ENCODE measurements around the gene HSPG2.
A peak's percentile ranks its signal among the peaks of the same experiment; 100 is the strongest.

Gene HSPG2

DNA sequence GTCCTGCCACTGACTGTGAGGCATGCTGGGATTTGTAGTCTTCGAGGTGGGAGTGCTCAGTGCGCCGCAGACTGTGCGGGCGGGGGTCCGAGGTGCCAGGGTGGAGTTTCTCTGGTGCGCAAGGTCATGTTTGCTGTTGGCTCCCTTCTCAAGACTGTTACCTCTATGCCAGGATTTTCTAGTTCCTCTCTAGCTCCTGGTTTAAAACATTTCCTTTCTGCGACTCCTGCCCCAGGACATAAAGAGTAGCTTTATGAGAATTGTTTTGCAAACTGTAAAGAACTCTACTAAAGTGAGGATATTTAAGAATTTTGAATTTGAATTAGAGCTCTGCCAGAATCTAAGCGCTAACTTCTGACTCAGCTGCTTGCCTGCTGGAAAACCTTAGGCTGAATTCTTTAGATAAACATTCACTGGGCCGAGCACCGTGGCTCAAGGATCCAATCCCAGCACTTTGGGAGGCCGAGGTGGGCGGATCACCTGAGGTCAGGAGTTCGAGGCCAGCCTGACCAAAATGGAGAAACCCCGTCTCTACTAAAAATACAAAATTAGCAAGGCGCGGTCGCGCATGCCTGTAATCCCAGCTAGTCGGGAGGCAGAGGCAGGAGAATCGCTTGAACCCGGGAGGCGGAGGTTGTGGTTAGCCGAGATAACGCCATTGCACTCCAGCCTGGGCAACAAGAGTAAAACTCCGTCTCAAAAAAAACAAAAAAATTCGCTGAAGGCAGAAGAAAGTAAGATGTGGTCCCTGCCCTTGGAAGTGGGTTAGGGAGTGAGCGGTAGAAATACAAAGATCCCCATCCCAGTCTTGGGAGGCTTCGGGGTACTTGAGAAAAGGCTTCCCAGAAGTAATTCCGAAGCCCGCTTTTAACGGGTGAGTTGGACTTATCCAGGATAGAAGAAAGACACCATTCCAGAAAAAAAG lies 153.2 kb downstream of the HSPG2 start:
- TF ChIP-seq EP300 (IDR thresholded peaks at IDR 0.05; ENCODE audit: borderline replicate concordance) (no peak), RAD21 (IDR thresholded peaks at IDR 0.05; ENCODE audit: low read depth) (no peak), EGR1 (IDR thresholded peaks at IDR 0.05) (no peak), TCF12 (IDR thresholded peaks at IDR 0.05; ENCODE audit: low read depth) (0 out of 2 replicates have a peak, but pooled peaks have one; percentile 60), TEAD4 (IDR thresholded peaks at IDR 0.05) (0 out of 2 replicates have a peak, but pooled peaks have one; percentile 31), TAF1 (IDR thresholded peaks at IDR 0.05; ENCODE audit: low read depth) (no peak), CREB1 (IDR thresholded peaks at IDR 0.05; ENCODE audit: low read depth) (no peak), NFIC (IDR thresholded peaks at IDR 0.05) (no peak), FOXM1 (IDR thresholded peaks at IDR 0.05; ENCODE audit: borderline replicate concordance, low read depth) (no peak), CEBPB (IDR thresholded peaks at IDR 0.05) (no peak), ZBTB7A (IDR thresholded peaks at IDR 0.05; ENCODE audit: low read depth) (0 out of 2 replicates have a peak, but pooled peaks have one; percentile 61), YY1 (IDR thresholded peaks at IDR 0.05; ENCODE audit: low read depth) (peak; percentile 75)
- TF ChIP-seq, protein P1, sequence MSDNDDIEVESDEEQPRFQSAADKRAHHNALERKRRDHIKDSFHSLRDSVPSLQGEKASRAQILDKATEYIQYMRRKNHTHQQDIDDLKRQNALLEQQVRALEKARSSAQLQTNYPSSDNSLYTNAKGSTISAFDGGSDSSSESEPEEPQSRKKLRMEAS (IDR thresholded peaks at IDR 0.05) = no peak; the same call in 1 of the 2 replicates
- TF ChIP-seq, protein P2, sequence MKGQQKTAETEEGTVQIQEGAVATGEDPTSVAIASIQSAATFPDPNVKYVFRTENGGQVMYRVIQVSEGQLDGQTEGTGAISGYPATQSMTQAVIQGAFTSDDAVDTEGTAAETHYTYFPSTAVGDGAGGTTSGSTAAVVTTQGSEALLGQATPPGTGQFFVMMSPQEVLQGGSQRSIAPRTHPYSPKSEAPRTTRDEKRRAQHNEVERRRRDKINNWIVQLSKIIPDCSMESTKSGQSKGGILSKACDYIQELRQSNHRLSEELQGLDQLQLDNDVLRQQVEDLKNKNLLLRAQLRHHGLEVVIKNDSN (IDR thresholded peaks at IDR 0.05) = no peak
- TF ChIP-seq, protein P3, sequence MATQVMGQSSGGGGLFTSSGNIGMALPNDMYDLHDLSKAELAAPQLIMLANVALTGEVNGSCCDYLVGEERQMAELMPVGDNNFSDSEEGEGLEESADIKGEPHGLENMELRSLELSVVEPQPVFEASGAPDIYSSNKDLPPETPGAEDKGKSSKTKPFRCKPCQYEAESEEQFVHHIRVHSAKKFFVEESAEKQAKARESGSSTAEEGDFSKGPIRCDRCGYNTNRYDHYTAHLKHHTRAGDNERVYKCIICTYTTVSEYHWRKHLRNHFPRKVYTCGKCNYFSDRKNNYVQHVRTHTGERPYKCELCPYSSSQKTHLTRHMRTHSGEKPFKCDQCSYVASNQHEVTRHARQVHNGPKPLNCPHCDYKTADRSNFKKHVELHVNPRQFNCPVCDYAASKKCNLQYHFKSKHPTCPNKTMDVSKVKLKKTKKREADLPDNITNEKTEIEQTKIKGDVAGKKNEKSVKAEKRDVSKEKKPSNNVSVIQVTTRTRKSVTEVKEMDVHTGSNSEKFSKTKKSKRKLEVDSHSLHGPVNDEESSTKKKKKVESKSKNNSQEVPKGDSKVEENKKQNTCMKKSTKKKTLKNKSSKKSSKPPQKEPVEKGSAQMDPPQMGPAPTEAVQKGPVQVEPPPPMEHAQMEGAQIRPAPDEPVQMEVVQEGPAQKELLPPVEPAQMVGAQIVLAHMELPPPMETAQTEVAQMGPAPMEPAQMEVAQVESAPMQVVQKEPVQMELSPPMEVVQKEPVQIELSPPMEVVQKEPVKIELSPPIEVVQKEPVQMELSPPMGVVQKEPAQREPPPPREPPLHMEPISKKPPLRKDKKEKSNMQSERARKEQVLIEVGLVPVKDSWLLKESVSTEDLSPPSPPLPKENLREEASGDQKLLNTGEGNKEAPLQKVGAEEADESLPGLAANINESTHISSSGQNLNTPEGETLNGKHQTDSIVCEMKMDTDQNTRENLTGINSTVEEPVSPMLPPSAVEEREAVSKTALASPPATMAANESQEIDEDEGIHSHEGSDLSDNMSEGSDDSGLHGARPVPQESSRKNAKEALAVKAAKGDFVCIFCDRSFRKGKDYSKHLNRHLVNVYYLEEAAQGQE (IDR thresholded peaks at IDR 0.05; ENCODE audit: low read depth) = no peak

DNA sequence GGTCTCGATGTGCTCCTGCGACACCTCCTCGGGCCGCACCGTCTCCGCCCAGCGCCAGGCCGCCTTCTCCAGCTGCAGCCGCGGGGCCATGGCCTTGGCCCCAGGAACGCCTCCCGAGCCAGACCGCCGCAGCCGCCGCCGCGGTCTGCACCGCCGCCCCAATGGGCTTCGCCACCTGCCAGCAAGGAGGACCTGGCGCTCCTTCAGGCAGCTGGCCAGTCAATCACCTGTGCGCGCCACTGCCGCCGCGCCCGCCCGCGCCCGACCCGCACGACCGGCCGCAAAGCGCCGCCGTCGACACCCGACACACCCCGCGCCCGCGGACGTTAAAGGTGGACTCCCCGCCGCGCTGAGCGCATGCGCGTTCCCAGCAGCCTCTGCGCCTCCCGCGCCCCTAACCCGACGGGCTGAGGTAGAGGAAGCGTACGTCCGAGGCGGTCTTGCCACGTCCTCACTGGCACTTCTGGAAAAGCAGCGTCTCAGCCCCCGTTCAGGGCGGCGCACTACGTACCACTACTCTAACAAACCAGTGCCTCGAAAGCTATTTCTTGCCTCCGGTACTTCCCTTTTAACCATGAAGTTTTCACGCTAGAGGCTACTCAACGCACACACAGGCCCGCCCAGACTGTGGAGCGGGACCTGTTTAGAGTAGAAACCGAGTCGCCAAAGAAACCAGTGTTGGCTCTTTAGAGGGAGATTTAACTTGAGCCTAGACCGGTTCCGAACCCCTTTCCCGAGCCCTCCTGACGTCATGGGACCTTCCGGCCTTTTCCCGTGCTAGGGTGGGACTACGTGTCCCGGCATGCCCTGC lies 154.0 kb downstream of the HSPG2 start, which contains the start of gene USP48:
TSS of gene USP48 (minus strand) at position 282 of the 811 bp plus-strand sequence. CDS start at position 90, 192 bp downstream.
- TF ChIP-seq TAF1 (IDR thresholded peaks at IDR 0.05; ENCODE audit: low read depth) (peak; percentile 79), EP300 (IDR thresholded peaks at IDR 0.05; ENCODE audit: borderline replicate concordance) (peak; percentile 41; the same call in 1 of the 2 replicates), TCF12 (IDR thresholded peaks at IDR 0.05; ENCODE audit: low read depth) (no peak; the same call in 1 of the 2 replicates), CREB1 (IDR thresholded peaks at IDR 0.05; ENCODE audit: low read depth) (peak; percentile 74), TEAD4 (IDR thresholded peaks at IDR 0.05) (no peak), RAD21 (IDR thresholded peaks at IDR 0.05; ENCODE audit: low read depth) (no peak), EGR1 (IDR thresholded peaks at IDR 0.05) (no peak; the same call in 1 of the 2 replicates)
- TF ChIP-seq, protein P1 (IDR thresholded peaks at IDR 0.05) = peak; percentile 67; the same call in 1 of the 2 replicates
- TF ChIP-seq, protein P2 (IDR thresholded peaks at IDR 0.05) = peak; percentile 69

DNA sequence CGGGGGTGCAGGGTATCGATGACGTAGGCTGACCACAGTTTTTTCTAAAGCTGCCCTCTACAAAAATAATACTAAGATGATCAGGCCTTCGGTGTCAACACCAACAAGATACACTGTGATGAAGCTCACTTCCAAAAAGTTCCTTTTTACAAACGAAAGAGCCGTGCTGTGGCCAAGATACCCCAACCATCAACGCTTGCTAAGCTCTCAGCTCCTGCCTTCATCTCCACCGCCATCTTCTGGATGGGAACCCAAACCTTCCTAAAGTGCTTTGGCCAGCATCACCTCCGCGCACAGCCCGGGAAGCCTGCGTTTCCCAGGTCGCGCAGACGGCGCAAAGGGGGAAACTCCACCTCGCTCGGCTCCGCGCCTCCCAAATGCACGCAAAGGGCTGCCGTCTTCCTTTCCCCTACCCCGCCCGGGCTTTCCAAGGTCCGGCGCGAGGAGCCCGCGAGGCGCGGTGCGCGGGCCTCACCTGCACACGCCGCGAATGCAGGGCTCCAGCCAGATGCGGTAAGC lies 154.7 kb downstream of the HSPG2 start:
- peak; percentile 7; the same call in 1 of the 2 replicates for TF ChIP-seq YY1 (IDR thresholded peaks at IDR 0.05; ENCODE audit: low read depth)
- 0 out of 2 replicates have a peak, but pooled peaks have one; percentile 3 for TF ChIP-seq TEAD4 (IDR thresholded peaks at IDR 0.05)
- TF ChIP-seq TAF1 (IDR thresholded peaks at IDR 0.05; ENCODE audit: low read depth) = no peak
- peak; percentile 48; the same call in 1 of the 2 replicates for TF ChIP-seq CREB1 (IDR thresholded peaks at IDR 0.05; ENCODE audit: low read depth)
- peak; percentile 43; the same call in 1 of the 2 replicates for TF ChIP-seq RAD21 (IDR thresholded peaks at IDR 0.05; ENCODE audit: low read depth)

DNA sequence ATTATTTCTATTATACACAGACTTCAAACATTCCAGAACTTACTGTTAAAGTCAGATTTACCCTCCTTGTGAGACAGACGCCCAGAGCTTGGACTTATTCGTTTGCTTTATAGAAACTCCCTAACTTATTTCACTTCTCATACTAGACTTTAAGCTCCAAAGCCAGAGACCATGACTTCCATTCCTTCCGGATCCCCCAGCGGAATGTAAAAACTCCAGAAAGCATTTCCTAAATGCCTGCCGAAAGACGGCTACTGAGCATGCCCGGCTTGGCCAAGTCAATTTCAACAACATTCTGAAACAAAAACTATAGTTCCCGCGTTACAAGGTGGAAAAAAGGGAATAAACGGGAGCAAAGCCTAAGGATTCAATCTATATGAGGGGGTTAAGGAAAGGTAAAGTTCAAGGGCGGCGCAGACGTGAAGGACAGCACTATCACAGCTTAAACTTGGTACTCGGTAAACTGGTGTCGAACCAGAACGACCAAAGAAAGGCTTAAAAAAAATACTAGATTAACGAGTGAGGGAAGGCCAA lies 155.2 kb downstream of the HSPG2 start:
- TF ChIP-seq TEAD4 (IDR thresholded peaks at IDR 0.05) (0 out of 2 replicates have a peak, but pooled peaks have one; percentile 30), NFIC (IDR thresholded peaks at IDR 0.05) (no peak)

DNA sequence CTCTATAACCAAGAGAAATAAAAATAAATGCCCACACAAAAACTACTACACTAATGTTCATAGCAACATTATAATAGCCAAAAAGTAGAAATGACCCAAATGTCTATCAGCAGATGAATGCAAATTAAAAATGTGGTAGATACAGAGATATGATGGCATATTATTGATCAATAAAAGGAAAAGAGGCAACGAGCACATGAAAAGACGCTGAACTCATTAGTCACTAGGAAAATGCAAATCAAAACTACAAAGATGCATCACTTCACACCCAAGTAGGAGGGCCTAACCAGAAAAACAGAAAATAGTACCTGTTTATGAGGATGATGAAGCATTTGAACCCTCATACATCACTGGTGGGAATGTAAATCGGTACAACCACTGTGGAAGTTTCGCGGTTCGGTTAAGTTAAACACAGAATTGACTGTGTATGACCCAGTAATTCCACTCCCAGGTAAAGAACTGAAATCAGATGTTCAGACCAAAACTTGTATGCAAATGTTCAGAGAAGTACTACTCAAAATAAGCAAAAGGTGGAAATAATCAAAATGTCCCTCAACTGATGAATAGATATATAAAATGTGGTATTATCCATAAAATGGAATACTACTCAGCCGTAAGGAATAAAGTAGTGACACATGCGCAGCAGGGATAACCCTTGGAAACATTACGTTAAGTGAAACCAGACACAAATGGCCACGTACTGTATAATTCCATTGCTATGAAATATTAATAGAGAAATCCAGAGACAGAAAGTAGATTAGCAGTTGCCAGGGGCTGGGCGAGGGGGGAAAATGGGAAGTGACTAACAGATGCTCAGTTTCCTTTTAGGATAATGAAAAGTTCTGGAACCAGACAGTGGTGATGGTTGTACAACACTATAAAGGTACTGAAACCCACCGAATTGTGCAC lies 157.2 kb downstream of the HSPG2 start:
- TF ChIP-seq, protein P2 (IDR thresholded peaks at IDR 0.05) = no peak
- no peak for TF ChIP-seq NFIC (IDR thresholded peaks at IDR 0.05)
- no peak for TF ChIP-seq TEAD4 (IDR thresholded peaks at IDR 0.05)
- TF ChIP-seq, protein P3 (IDR thresholded peaks at IDR 0.05; ENCODE audit: low read depth) = no peak
- TF ChIP-seq FOXM1 (IDR thresholded peaks at IDR 0.05; ENCODE audit: borderline replicate concordance, low read depth) = no peak
- no peak for TF ChIP-seq TAF1 (IDR thresholded peaks at IDR 0.05; ENCODE audit: low read depth)
- TF ChIP-seq EGR1 (IDR thresholded peaks at IDR 0.05) = no peak
- no peak for TF ChIP-seq ZBTB7A (IDR thresholded peaks at IDR 0.05; ENCODE audit: low read depth)
- no peak for TF ChIP-seq RAD21 (IDR thresholded peaks at IDR 0.05; ENCODE audit: low read depth)
- TF ChIP-seq YY1 (IDR thresholded peaks at IDR 0.05; ENCODE audit: low read depth) = no peak
- no peak for TF ChIP-seq CREB1 (IDR thresholded peaks at IDR 0.05; ENCODE audit: low read depth)
- no peak for TF ChIP-seq CEBPB (IDR thresholded peaks at IDR 0.05)
- TF ChIP-seq, protein P1 (IDR thresholded peaks at IDR 0.05) = no peak
- no peak for TF ChIP-seq TCF12 (IDR thresholded peaks at IDR 0.05; ENCODE audit: low read depth)
- TF ChIP-seq EP300 (IDR thresholded peaks at IDR 0.05; ENCODE audit: borderline replicate concordance) = no peak
